Testis (tissue), 2 donors: ENCODE results near the gene CCNJ.

ENCODE experiments used
- CTCF ChIP-seq, 3 experiments: fragments of 450-650 bp in 2 of 3; fragments of 200-600 bp in 1 of 3; sonication (generic) in 1 of 3; IDR thresholded peaks; one replicate each; pipeline ENCODE4 v1.5.1; 2016 to 2019; ENCODE audit warnings: antibody characterized with exemption in 3 of 3, mild to moderate bottlenecking in 2 of 3, moderate library complexity in 1 of 3
- POLR2A ChIP-seq: fragments of 450-650 bp; IDR thresholded peaks from one replicate; pipeline ENCODE4 v1.6.1; 2017; ENCODE audit warnings: antibody characterized with exemption, mild to moderate bottlenecking, moderate library complexity

GRCh38 chr10:96043033-96043892 lies at the start of gene CCNJ:
- TF ChIP-seq CTCF (IDR thresholded peaks at IDR 0.05) (peak in 1 of 3 experiments; percentile 18), POLR2A (no peak)
